Measurements from ENCODE around the gene DPF1.

DPF1 gene

DNA sequence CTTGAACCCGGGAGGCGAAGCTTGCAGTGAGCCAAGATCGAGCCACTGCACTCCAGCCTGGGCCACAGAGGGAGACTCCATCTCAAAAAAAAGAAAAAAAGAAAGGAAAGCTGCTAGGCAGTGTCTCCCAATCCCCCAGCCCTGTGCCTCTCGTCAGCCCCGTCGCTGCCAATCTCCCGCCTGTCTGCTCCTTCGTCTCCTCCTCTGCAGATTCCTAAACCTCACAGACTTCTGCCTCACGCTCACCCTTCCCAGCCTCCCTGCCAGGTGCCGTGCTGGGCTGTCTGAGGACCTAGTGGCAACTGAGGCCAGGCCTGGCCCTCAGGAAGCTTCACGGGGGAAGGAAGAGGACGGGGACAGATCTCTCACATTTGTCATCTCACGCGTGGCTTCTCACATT, 21.5 kb downstream of the DPF1 start:
- Histone ChIP-seq H3K14ac (ENCODE audit: low read length) (no peak overlapping the region), H4K91ac (ENCODE audit: low read depth, low read length, poor library complexity) (no peak overlapping the region), H3K4ac (ENCODE audit: low read length) (no peak overlapping the region), H3K9me3 (replicated peaks in 1 of 2; ENCODE audit: control insufficient read depth in 2 of 2, insufficient read depth in 1 of 2, low read depth in 1 of 2, low read length in 2 of 2) (no peaks in the 10 kb centered on the region), H3K27ac (replicated peaks; ENCODE audit: low read length) (no peak overlapping the region), H3K4me3 (ENCODE audit: low read length in 2 of 2) (no peak overlapping the region), H3K4me1 (ENCODE audit: control insufficient read depth in 2 of 2, insufficient read depth in 1 of 2, low read depth in 1 of 2, low read length in 2 of 2) (peaks cover 8% of the 10 kb centered on the region in 2 donors), H3K9ac (ENCODE audit: low read depth, low read length, poor library complexity) (no peak overlapping the region), H2AFZ (ENCODE audit: low read length) (no peak overlapping the region), H3K4me2 (ENCODE audit: insufficient read depth, low read length, poor library complexity, severe bottlenecking) (no peak overlapping the region), H2BK15ac (ENCODE audit: low read length) (no peak overlapping the region), H3K79me1 (ENCODE audit: low read depth, low read length) (no peaks in the 10 kb centered on the region), H3K36me3 (replicated peaks in 1 of 2; ENCODE audit: control insufficient read depth in 2 of 2, insufficient read depth in 2 of 2, low read length in 2 of 2) (peaks cover 7 to 44% of the 10 kb centered on the region in 2 donors), H4K8ac (ENCODE audit: low read depth, low read length) (no peak overlapping the region), H2BK12ac (ENCODE audit: low read length) (no peak overlapping the region), H2BK5ac (ENCODE audit: low read length) (peak overlapping the region; percentile 80), H2AK5ac (ENCODE audit: low read depth, low read length) (no peak overlapping the region), H3K27me3 (ENCODE audit: control insufficient read depth in 3 of 3, insufficient read depth in 3 of 3, low read depth in 1 of 3, low read length in 3 of 3) (no peaks in the 10 kb centered on the region), H2BK120ac (ENCODE audit: low read depth, low read length) (no peak overlapping the region), H3K18ac (ENCODE audit: low read length) (no peak overlapping the region), H3K23ac (ENCODE audit: low read depth, low read length, poor library complexity) (peak overlapping the region; percentile 29)
- no peak for DNase-seq (ENCODE audit: low spot score)
- no CpG with 5 or more reads among the region's 14 CpGs for WGBS, 2 donors (ENCODE audit: extremely low coverage in 2 of 2, insufficient read length in 2 of 2, insufficient replicate concordance in 1 of 2)

DNA sequence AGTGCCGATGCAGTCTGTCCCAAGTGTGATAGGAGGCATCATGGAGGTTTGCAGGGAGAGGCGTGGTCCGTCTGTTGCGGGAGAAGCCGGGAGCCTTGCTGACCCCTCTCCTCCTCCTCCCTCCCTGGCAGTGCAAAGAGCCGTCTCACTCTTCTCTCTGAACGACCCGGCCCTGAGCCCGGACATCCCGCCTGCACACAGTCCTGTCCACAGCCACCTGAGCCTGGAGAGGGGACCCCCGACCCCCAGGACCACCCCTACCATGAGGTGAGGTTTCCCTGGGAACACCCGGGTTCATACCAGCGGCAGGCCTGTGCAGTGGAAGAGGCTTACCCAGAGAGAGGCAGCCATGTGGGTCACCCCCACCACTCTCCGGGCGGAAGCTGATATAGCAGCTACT, 22.3 kb downstream of the DPF1 start:
- Histone ChIP-seq H2BK5ac (ENCODE audit: low read length) (no peak overlapping the region), H2BK120ac (ENCODE audit: low read depth, low read length) (no peak overlapping the region), H3K4ac (ENCODE audit: low read length) (no peak overlapping the region), H2AFZ (ENCODE audit: low read length) (no peak overlapping the region), H3K9me3 (replicated peaks in 1 of 2; ENCODE audit: control insufficient read depth in 2 of 2, insufficient read depth in 1 of 2, low read depth in 1 of 2, low read length in 2 of 2) (no peaks in the 10 kb centered on the region), H3K9ac (ENCODE audit: low read depth, low read length, poor library complexity) (no peak overlapping the region), H3K4me3 (ENCODE audit: low read length in 2 of 2) (no peak overlapping the region), H4K8ac (ENCODE audit: low read depth, low read length) (no peak overlapping the region), H3K18ac (ENCODE audit: low read length) (no peak overlapping the region), H3K4me2 (ENCODE audit: insufficient read depth, low read length, poor library complexity, severe bottlenecking) (no peak overlapping the region), H2BK15ac (ENCODE audit: low read length) (no peak overlapping the region), H3K23ac (ENCODE audit: low read depth, low read length, poor library complexity) (no peak overlapping the region), H3K27me3 (ENCODE audit: control insufficient read depth in 3 of 3, insufficient read depth in 3 of 3, low read depth in 1 of 3, low read length in 3 of 3) (no peaks in the 10 kb centered on the region), H2AK5ac (ENCODE audit: low read depth, low read length) (no peak overlapping the region), H3K14ac (ENCODE audit: low read length) (no peak overlapping the region), H4K91ac (ENCODE audit: low read depth, low read length, poor library complexity) (no peak overlapping the region), H3K27ac (replicated peaks; ENCODE audit: low read length) (no peak overlapping the region), H3K4me1 (ENCODE audit: control insufficient read depth in 2 of 2, insufficient read depth in 1 of 2, low read depth in 1 of 2, low read length in 2 of 2) (peaks cover 6% of the 10 kb centered on the region in 2 donors), H3K36me3 (replicated peaks in 1 of 2; ENCODE audit: control insufficient read depth in 2 of 2, insufficient read depth in 2 of 2, low read length in 2 of 2) (peaks cover 7 to 50% of the 10 kb centered on the region in 2 donors), H3K79me1 (ENCODE audit: low read depth, low read length) (no peaks in the 10 kb centered on the region), H2BK12ac (ENCODE audit: low read length) (no peak overlapping the region)
- WGBS, 2 donors (ENCODE audit: extremely low coverage in 2 of 2, insufficient read length in 2 of 2, insufficient replicate concordance in 1 of 2), result no CpG with 5 or more reads among the region's 15 CpGs
- no peak for DNase-seq (ENCODE audit: low spot score)

DNA sequence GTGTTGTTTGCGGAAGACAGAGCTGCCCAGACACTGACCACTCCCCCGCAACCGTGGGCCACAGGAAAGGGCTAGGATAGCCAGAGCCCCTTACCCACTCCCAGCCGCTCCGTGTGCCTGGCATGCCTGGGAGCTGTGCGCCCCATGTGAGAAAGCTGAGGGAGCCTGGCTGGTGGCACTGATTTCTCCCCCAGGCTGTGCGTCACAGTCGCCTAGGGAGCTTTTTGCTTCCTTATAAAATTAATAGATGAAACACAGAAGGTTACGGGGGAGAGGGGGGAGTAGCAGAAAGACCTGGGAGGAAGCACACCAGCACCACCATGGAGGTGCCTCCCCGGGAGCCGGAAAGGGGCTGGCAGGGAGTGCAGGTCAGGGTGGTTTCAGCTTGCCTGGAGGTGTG, 24.7 kb downstream of the DPF1 start:
- Histone ChIP-seq H3K4me2 (ENCODE audit: insufficient read depth, low read length, poor library complexity, severe bottlenecking) (no peak overlapping the region), H3K27me3 (ENCODE audit: control insufficient read depth in 3 of 3, insufficient read depth in 3 of 3, low read depth in 1 of 3, low read length in 3 of 3) (no peaks in the 10 kb centered on the region), H2AK5ac (ENCODE audit: low read depth, low read length) (no peak overlapping the region), H3K9ac (ENCODE audit: low read depth, low read length, poor library complexity) (no peak overlapping the region), H3K79me1 (ENCODE audit: low read depth, low read length) (no peaks in the 10 kb centered on the region), H4K8ac (ENCODE audit: low read depth, low read length) (no peak overlapping the region), H3K27ac (replicated peaks; ENCODE audit: low read length) (no peak overlapping the region), H3K18ac (ENCODE audit: low read length) (no peak overlapping the region), H3K4me3 (ENCODE audit: low read length in 2 of 2) (no peak overlapping the region), H2BK15ac (ENCODE audit: low read length) (no peak overlapping the region), H3K9me3 (replicated peaks in 1 of 2; ENCODE audit: control insufficient read depth in 2 of 2, insufficient read depth in 1 of 2, low read depth in 1 of 2, low read length in 2 of 2) (no peaks in the 10 kb centered on the region), H3K14ac (ENCODE audit: low read length) (no peak overlapping the region), H4K91ac (ENCODE audit: low read depth, low read length, poor library complexity) (no peak overlapping the region), H3K4me1 (ENCODE audit: control insufficient read depth in 2 of 2, insufficient read depth in 1 of 2, low read depth in 1 of 2, low read length in 2 of 2) (peaks cover 0 to 2% of the 10 kb centered on the region in 2 donors), H3K23ac (ENCODE audit: low read depth, low read length, poor library complexity) (no peak overlapping the region), H2BK12ac (ENCODE audit: low read length) (no peak overlapping the region), H2BK5ac (ENCODE audit: low read length) (no peak overlapping the region), H3K4ac (ENCODE audit: low read length) (no peak overlapping the region), H2BK120ac (ENCODE audit: low read depth, low read length) (no peak overlapping the region), H2AFZ (ENCODE audit: low read length) (no peak overlapping the region), H3K36me3 (replicated peaks in 1 of 2; ENCODE audit: control insufficient read depth in 2 of 2, insufficient read depth in 2 of 2, low read length in 2 of 2) (peaks cover 10 to 51% of the 10 kb centered on the region in 2 donors)
- no CpG with 5 or more reads among the region's 11 CpGs for WGBS, 2 donors (ENCODE audit: extremely low coverage in 2 of 2, insufficient read length in 2 of 2, insufficient replicate concordance in 1 of 2)
- no peak for DNase-seq (ENCODE audit: low spot score)

DNA sequence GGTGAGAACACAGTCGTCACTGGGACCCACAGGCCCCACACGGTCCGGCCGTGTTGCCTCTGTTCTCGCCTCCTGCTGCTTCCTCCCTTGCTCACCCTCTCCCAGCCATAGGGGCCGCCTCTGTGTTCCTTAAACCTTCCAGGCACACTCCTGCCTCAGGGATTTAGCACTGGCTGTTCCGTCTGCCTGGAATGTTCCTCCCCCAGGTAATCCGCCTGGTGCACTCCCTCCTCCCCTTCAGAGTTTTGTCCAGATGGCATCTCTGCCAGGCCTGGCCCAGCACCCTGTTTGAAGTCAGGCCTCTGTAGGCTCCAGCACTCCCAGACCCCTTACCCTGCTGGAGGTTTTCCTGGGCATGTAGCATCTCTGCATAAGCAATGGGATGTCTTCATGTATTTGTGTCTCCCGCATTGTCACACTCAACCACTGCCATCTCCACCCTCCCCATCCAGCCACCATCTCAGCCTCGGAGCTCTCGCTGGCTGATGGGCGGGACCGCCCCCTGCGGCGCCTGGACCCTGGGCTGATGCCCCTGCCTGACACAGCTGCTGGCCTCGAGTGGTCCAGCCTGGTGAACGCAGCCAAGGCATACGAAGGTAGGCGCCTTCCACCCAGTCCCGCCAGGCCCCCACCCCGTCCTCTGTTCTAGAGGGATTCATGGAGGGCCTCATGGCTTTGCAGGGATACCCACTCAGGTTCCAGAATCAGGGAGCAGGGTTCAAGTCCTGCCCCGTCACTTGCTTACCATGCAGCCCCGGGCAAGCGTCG, 25.9 kb downstream of the DPF1 start:
- Histone ChIP-seq H3K27ac (replicated peaks; ENCODE audit: low read length) (no peak overlapping the region), H3K14ac (ENCODE audit: low read length) (no peak overlapping the region), H3K4me1 (ENCODE audit: control insufficient read depth in 2 of 2, insufficient read depth in 1 of 2, low read depth in 1 of 2, low read length in 2 of 2) (no peaks in the 10 kb centered on the region), H3K18ac (ENCODE audit: low read length) (no peak overlapping the region), H2AFZ (ENCODE audit: low read length) (no peak overlapping the region), H2BK15ac (ENCODE audit: low read length) (no peak overlapping the region), H3K4me3 (ENCODE audit: low read length in 2 of 2) (peak overlapping the region in 1 of 2 donors; percentile 51), H2BK12ac (ENCODE audit: low read length) (no peak overlapping the region), H3K36me3 (replicated peaks in 1 of 2; ENCODE audit: control insufficient read depth in 2 of 2, insufficient read depth in 2 of 2, low read length in 2 of 2) (peaks cover 13 to 46% of the 10 kb centered on the region in 2 donors), H3K9me3 (replicated peaks in 1 of 2; ENCODE audit: control insufficient read depth in 2 of 2, insufficient read depth in 1 of 2, low read depth in 1 of 2, low read length in 2 of 2) (no peaks in the 10 kb centered on the region), H3K9ac (ENCODE audit: low read depth, low read length, poor library complexity) (no peak overlapping the region), H3K79me1 (ENCODE audit: low read depth, low read length) (no peaks in the 10 kb centered on the region), H2BK5ac (ENCODE audit: low read length) (peak overlapping the region; percentile 19), H2AK5ac (ENCODE audit: low read depth, low read length) (no peak overlapping the region), H3K23ac (ENCODE audit: low read depth, low read length, poor library complexity) (peak overlapping the region; percentile 70), H3K27me3 (ENCODE audit: control insufficient read depth in 3 of 3, insufficient read depth in 3 of 3, low read depth in 1 of 3, low read length in 3 of 3) (no peaks in the 10 kb centered on the region), H3K4ac (ENCODE audit: low read length) (no peak overlapping the region), H3K4me2 (ENCODE audit: insufficient read depth, low read length, poor library complexity, severe bottlenecking) (no peak overlapping the region), H2BK120ac (ENCODE audit: low read depth, low read length) (no peak overlapping the region), H4K8ac (ENCODE audit: low read depth, low read length) (no peak overlapping the region), H4K91ac (ENCODE audit: low read depth, low read length, poor library complexity) (no peak overlapping the region)
- no CpG with 5 or more reads among the region's 25 CpGs for WGBS, 2 donors (ENCODE audit: extremely low coverage in 2 of 2, insufficient read length in 2 of 2, insufficient replicate concordance in 1 of 2)
- no peak for DNase-seq (ENCODE audit: low spot score)
